Hepatocyte (in vitro differentiated cells): ENCODE data around the gene LEMD2. TPM values are rescaled to one million over a fixed set of nuclear protein-coding genes. Genes with fewer than 3 reads are reported as not detected.

Experiments used
- DNase-seq: peaks from one replicate; pipeline ENCODE4 v3.0.0-alpha.2; 2016; ENCODE audit warnings: low spot score
- H2AFZ ChIP-seq: fragments of 200-600 bp; sonication (generic); 2 replicates; pipeline ENCODE4 v1.6.0; 2016; ENCODE audit warnings: antibody characterized with exemption, mild to moderate bottlenecking
- H3K27ac ChIP-seq: fragments of 200-600 bp; sonication (generic); 2 replicates; pipeline ENCODE4 v1.5.1; 2016; ENCODE audit warnings: mild to moderate bottlenecking
- H3K27me3 ChIP-seq: fragments of 200-600 bp; sonication (generic); 2 replicates; pipeline ENCODE4 v1.6.1; 2016
- H3K36me3 ChIP-seq: fragments of 200-600 bp; sonication (generic); replicated peaks from 2 replicates; pipeline ENCODE4 v1.5.1; 2016; ENCODE audit warnings: low read depth; ENCODE audit not compliant: insufficient read depth
- H3K4me1 ChIP-seq: fragments of 200-600 bp; sonication (generic); 2 replicates; pipeline ENCODE4 v1.5.1; 2016; ENCODE audit warnings: mild to moderate bottlenecking, moderate library complexity; ENCODE audit not compliant: insufficient read depth
- H3K4me2 ChIP-seq: fragments of 200-600 bp; sonication (generic); 2 replicates; pipeline ENCODE4 v1.6.0; 2016
- H3K4me3 ChIP-seq: fragments of 200-600 bp; sonication (generic); 2 replicates; pipeline ENCODE4 v1.5.1; 2016; ENCODE audit warnings: mild to moderate bottlenecking
- H3K79me2 ChIP-seq: fragments of 200-600 bp; sonication (generic); 2 replicates; pipeline ENCODE4 v1.6.0; 2017; ENCODE audit warnings: mild to moderate bottlenecking
- H3K9me2 ChIP-seq: fragments of 200-600 bp; sonication (generic); replicated peaks from 2 replicates; pipeline ENCODE4 v1.6.0; 2017; ENCODE audit warnings: mild to moderate bottlenecking; ENCODE audit not compliant: insufficient read depth
- H3K9me3 ChIP-seq: fragments of 200-600 bp; sonication (generic); 2 replicates; pipeline ENCODE4 v1.5.1; 2016; ENCODE audit warnings: low read depth, mild to moderate bottlenecking
- H4K20me1 ChIP-seq: fragments of 200-600 bp; sonication (generic); 2 replicates; pipeline ENCODE4 v1.6.0; 2016; ENCODE audit warnings: mild to moderate bottlenecking; ENCODE audit not compliant: insufficient read depth, poor library complexity, severe bottlenecking
- CTCF ChIP-seq: fragments of 200-600 bp; sonication (generic); IDR thresholded peaks from 2 replicates; pipeline ENCODE4 v1.5.1; 2016; ENCODE audit warnings: antibody characterized with exemption, mild to moderate bottlenecking; ENCODE audit not compliant: poor library complexity
- EZH2 ChIP-seq: fragments of 200-600 bp; sonication (generic); IDR thresholded peaks from 2 replicates; pipeline ENCODE4 v1.6.1; 2016; ENCODE audit warnings: antibody characterized with exemption, mild to moderate bottlenecking, borderline replicate concordance
- EZH2phosphoT487 ChIP-seq: fragments of 200-600 bp; sonication (generic); IDR thresholded peaks from one replicate; pipeline ENCODE4 v1.6.1; 2018; ENCODE audit warnings: antibody characterized with exemption, mild to moderate bottlenecking, low read depth, moderate library complexity; ENCODE audit not compliant: unreplicated experiment, severe bottlenecking
- WGBS: methylation state at CpG from one replicate; pipeline ENCODE4 v1.1.6; 2016; ENCODE audit warnings: low lambda C conversion rate; ENCODE audit errors: missing lambda C conversion rate; 5-methylcytosine and 5-hydroxymethylcytosine counted together
- polyA plus RNA-seq: library from polyadenylated mRNA; unstranded; fragments of >200 nt; fragmentation: Nextera tagmentation; extraction: Ambion mirVana; gene quantifications from 2 replicates; pipeline ENCODE4 v1.2.1, GENCODE V29; 2016
- total RNA-seq: library from RNA; depleted of rRNA; stranded (reverse); fragments of >200 nt; gene quantifications from 2 replicates; pipeline ENCODE4 v1.2.3, GENCODE V29; 2014

LEMD2 gene
- total and polyA plus RNA-seq, 2 experiments from 2014 or later = 38.1 to 66.3 TPM

GRCh38 chr6:33751771-33752645 lies 36.9 kb downstream of the LEMD2 start:
- no peak overlapping the region for H2AFZ ChIP-seq
- no peak overlapping the region for H3K4me2 ChIP-seq
- H3K27ac ChIP-seq = peak overlapping the region; percentile 62
- TF ChIP-seq CTCF = no peak
- no peak for TF ChIP-seq EZH2phosphoT487
- TF ChIP-seq EZH2 = no peak
- H3K36me3 ChIP-seq = no peaks in the 10 kb centered on the region
- no peaks in the 10 kb centered on the region for H3K9me3 ChIP-seq
- 76% methylated on average over 15 of the region's 15 CpGs for WGBS
- no peaks in the 10 kb centered on the region for H3K79me2 ChIP-seq
- H3K4me1 ChIP-seq = peaks cover 24% of the 10 kb centered on the region
- H3K27me3 ChIP-seq = no peaks in the 10 kb centered on the region
- H3K9me2 ChIP-seq = no peaks in the 10 kb centered on the region
- H3K4me3 ChIP-seq = no peak overlapping the region
- no peaks in the 10 kb centered on the region for H4K20me1 ChIP-seq
- peak; percentile 47 for DNase-seq

DNA sequence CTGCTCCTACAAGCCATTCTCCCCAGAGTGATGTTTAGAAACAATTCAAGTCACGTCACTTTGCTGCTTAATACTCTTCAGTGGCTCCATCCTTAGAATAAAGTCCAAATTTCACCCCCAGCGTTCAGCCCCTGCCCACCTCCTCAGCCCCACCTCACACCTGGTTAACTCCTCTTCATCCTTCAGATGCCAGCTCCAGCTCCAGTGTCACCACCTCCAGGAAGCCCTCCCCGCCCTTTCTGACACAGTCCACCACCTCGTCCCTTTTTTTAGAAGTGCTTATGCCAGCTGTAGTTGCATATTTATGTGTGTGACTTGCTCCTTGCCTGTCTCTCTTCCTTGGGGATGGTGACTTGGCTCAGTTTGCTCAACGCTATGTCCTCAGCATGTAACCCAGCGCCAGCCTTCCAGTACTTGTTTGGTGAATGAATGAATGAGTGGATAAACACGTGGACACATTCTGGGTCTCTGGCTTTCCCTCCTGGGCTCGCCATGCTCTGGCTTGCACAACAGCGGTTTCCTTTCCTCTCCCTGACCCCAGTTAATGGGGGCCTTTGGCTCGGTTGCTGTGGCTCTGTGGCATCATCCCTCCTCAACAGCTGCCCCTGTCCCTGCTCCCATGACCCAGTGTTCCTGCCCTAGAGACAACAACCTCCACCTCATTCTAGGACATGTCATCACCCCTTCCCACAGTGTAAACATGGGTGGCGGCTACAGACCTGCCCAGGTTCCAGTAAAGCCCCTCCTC lies 38.5 kb downstream of the LEMD2 start:
- Histone ChIP-seq H3K27me3 (no peaks in the 10 kb centered on the region), H3K4me3 (no peak overlapping the region), H4K20me1 (no peaks in the 10 kb centered on the region), H3K9me3 (no peaks in the 10 kb centered on the region), H3K9me2 (no peaks in the 10 kb centered on the region), H2AFZ (no peak overlapping the region), H3K4me1 (peaks cover 40% of the 10 kb centered on the region), H3K27ac (no peak overlapping the region), H3K36me3 (no peaks in the 10 kb centered on the region), H3K79me2 (no peaks in the 10 kb centered on the region), H3K4me2 (peak overlapping the region; percentile 17)
- no peak for DNase-seq
- TF ChIP-seq EZH2 (no peak), CTCF (no peak), EZH2phosphoT487 (no peak)
- WGBS = 72% methylated on average over 11 of the region's 11 CpGs

DNA sequence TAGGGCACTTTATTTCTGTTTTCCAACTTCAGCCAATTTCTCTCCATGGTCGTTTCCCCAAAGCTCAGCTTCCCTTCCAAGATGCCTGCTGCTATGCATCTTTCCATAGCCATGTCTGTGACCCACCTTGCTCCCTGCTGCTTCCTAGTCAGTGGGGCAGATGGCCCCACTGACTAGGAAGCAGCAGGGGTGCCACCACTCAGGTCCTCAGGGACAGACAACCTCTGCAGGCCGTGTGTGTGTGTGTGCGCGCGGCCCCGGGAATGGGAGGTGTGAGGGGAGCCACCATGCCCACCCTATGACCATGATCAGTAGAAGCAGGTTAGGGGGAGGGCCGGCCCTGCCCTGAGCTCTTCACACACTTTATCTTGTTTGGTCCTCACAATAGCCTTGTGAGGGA lies 39.5 kb downstream of the LEMD2 start:
- H3K27ac ChIP-seq = no peak overlapping the region
- H3K9me3 ChIP-seq = no peaks in the 10 kb centered on the region
- no peaks in the 10 kb centered on the region for H4K20me1 ChIP-seq
- no peaks in the 10 kb centered on the region for H3K79me2 ChIP-seq
- no peak overlapping the region for H3K4me3 ChIP-seq
- no peak overlapping the region for H2AFZ ChIP-seq
- H3K9me2 ChIP-seq = no peaks in the 10 kb centered on the region
- no peaks in the 10 kb centered on the region for H3K36me3 ChIP-seq
- WGBS = 75% methylated on average over 7 of the region's 7 CpGs
- TF ChIP-seq CTCF = no peak
- TF ChIP-seq EZH2phosphoT487 = no peak
- no peak for TF ChIP-seq EZH2
- H3K4me2 ChIP-seq = no peak overlapping the region
- H3K27me3 ChIP-seq = no peaks in the 10 kb centered on the region
- peaks cover 50% of the 10 kb centered on the region for H3K4me1 ChIP-seq
- no peak for DNase-seq
